Measurements from ENCODE around the gene TBX5.

The TBX5 gene

GRCh38 chr12:114415525-114415868 lies 9.6 kb upstream of the TBX5 start:
- no peak overlapping the region for H3K27ac Mint-ChIP-seq
- H3K27me3 Mint-ChIP-seq: peaks cover 61 to 84% of the 10 kb centered on the region in 2 donors
- H3K4me1 Mint-ChIP-seq (ENCODE audit: low read depth in 2 of 2): no peaks in the 10 kb centered on the region
- H3K36me3 Mint-ChIP-seq (ENCODE audit: insufficient read depth): no peaks in the 10 kb centered on the region
- peaks cover 7 to 10% of the 10 kb centered on the region in 2 donors for H3K9me3 Mint-ChIP-seq
- ATAC-seq (replicated peaks) (no peak), DNase-seq (no peak)
- H3K4me3 Mint-ChIP-seq: no peak overlapping the region

DNA sequence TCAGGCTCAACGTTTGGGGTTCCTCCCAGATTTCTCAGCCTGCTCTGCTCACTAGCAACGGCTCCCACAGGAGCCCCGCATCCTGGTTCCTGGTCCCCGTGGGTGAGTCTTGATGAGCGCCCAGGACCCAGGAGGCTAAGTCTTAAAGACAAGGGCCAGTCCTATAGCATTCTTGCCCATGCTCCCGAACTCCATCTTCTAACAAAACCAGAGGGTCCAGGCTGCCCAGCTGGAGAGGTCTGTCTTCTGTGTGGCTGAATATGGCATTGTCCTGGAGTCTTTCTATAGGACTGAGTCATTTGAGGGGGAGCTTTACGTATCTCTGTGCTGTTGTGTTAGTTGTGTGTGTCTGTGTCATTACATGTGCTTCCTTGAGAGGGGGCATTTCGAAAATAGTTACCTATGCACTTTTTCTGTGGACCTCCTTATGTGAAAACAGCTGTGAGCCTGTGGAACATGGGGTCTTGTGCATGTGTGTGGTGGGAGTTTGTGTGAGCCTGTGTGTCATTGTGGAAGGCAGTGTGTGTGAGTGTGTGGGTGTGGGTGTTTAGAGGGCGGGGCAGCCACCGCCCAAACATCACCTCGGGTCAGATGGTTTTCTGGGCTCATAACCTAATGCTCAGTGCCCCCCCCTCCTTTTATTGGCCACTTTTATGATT lies 9.1 kb upstream of the TBX5 start:
- Mint-ChIP-seq H3K27me3 (peaks cover 66 to 89% of the 10 kb centered on the region in 2 donors), H3K36me3 (ENCODE audit: insufficient read depth) (no peaks in the 10 kb centered on the region), H3K9me3 (peaks cover 7 to 10% of the 10 kb centered on the region in 2 donors), H3K27ac (no peak overlapping the region), H3K4me1 (ENCODE audit: low read depth in 2 of 2) (no peaks in the 10 kb centered on the region), H3K4me3 (no peak overlapping the region)
- DNase-seq (no peak), ATAC-seq (replicated peaks) (no peak)

DNA sequence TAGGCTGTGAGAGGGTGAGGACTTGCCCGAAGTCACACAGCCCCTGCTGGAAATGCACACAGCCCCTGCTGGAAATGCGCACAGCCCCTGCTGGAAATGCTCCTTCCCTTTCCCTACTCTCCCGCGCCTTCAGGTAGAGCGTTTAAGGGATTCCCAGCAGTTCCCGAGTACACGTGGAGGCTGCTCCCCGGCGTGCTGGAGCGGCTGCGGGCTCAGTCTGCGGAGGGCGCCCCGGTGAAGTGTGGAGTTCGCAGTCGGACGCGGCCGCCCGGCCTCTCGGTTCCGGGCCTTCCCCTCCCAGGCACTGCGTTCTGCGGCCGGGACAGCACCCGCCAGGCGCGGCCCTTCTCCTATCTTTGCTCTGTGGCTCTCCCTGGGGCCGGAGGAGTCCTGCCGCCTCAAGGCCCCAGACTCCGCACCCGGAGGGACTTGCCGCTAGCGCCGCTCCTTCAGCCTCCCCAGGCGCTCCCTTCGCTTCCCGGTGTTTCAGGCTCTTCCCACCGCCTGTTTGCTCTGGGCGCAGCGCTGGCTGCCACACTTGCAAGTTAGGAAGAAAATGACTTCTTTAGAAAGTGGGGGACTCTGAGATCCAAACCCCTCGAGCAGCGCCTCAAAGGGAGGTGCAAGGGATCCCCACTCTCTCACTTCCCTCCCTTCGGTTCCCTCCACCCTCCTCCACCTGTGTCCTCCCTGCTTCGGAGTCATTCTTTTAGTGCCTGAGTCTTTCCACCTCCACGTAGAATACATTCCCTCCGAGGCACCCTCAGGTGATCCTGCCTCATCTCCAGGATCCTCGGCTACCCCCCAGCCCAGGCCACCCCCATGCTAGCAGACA lies 8.3 kb upstream of the TBX5 start:
- Mint-ChIP-seq H3K27ac (no peak overlapping the region), H3K4me1 (ENCODE audit: low read depth in 2 of 2) (no peaks in the 10 kb centered on the region), H3K4me3 (no peak overlapping the region), H3K27me3 (peaks cover 74 to 97% of the 10 kb centered on the region in 2 donors), H3K36me3 (ENCODE audit: insufficient read depth) (no peaks in the 10 kb centered on the region), H3K9me3 (peaks cover 7 to 10% of the 10 kb centered on the region in 2 donors)
- ATAC-seq (replicated peaks): no peak
- DNase-seq: no peak

DNA sequence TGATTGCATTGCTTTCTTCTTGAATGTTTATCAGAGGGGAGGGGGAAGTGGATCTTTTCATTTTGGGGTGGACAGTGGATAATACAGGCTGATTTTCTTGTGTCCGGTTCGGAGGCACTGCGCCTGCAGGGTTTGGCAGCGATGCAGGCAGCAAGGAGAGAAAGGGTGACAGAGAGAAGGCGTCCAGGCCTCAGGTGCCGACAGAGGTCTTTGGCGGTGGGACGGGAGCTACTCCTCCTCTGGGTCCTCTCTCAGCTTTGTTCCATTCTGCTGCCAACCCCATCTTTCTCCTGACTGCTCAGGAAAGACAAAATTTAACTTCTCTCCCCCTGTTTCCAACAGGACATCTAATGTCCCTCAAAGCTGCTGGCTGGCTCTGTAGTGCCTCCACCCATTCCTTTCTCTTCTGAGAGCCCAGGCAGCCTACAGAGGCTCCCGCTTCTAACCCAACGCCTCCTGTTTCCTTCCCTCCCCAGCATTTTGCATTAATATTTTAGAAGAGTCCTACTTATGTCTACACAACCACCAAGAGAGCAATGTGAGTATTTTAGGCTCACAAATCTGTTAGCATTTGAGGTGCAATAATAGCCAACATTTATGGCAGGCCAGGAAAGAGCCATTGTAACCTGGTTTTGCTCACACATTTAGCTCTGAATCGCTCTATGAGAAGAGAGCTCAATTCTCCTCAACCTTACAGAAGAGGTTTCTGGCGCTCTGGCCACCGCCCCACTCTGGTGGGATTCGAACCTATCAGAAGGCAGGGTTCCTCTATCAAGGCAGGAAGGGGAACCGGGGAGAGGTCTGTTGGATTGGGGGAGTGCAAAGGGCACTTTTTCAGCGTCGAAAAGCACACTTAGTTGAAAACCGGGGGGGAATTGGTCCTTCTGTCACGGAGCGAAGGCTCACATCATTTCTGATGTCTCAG lies 7.1 kb upstream of the TBX5 start:
- no peaks in the 10 kb centered on the region for H3K36me3 Mint-ChIP-seq (ENCODE audit: insufficient read depth)
- H3K27ac Mint-ChIP-seq: no peak overlapping the region
- ATAC-seq (replicated peaks): no peak
- peaks cover 0 to 6% of the 10 kb centered on the region in 2 donors for H3K9me3 Mint-ChIP-seq
- peaks cover 77 to 100% of the 10 kb centered on the region in 2 donors for H3K27me3 Mint-ChIP-seq
- no peaks in the 10 kb centered on the region for H3K4me1 Mint-ChIP-seq (ENCODE audit: low read depth in 2 of 2)
- no peak overlapping the region for H3K4me3 Mint-ChIP-seq
- DNase-seq: no peak

- no peak for DNase-seq
- Mint-ChIP-seq H3K9me3 (peaks cover 0 to 5% of the 10 kb centered on the region in 2 donors), H3K4me3 (no peak overlapping the region), H3K4me1 (ENCODE audit: low read depth in 2 of 2) (no peaks in the 10 kb centered on the region), H3K27ac (no peak overlapping the region), H3K27me3 (peaks cover 81 to 100% of the 10 kb centered on the region in 2 donors), H3K36me3 (ENCODE audit: insufficient read depth) (peaks cover 3% of the 10 kb centered on the region)
- no peak for ATAC-seq (replicated peaks)
Observed at GRCh38 chr12:114412307-114412706, 6.4 kb upstream of the TBX5 start.

DNA sequence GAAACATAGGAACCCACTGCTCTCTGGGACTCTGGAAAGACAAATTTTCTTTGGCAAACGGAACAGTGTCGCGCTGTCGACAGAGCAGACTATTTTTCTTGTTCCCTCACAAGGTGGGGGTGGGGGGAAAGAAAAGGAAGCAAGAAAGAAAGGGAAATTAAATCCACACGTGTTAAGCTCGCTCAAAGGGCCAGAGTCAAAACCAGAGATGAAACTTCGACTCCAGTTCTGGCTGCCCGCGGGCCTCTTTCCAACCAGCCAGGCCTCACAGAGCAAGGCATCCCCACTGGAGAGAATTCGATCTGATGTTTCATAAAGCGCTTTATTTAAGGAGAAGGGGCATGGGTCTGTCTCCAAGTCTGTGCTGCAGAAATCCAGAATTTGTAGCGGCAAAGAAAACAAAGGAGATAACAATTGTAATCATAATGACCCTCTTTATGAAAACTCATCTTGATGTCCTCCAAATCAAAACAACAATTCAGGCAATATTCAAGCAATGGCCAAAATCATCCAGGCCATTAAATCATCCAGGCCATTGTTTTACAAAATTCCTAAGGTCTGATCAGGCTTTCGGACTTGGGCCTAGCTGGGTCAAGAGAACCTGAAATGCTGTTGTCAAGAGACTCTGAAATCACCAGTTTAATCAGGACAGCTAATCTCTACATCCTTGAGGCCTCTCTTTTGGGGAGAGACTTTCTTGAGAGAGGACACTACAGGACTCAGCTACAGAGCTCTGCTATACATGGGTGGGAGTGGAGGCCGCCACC lies 5.3 kb upstream of the TBX5 start:
- no peak for ATAC-seq (replicated peaks)
- no peak for DNase-seq
- H3K27me3 Mint-ChIP-seq: peaks cover 82 to 100% of the 10 kb centered on the region in 2 donors
- peaks cover 3% of the 10 kb centered on the region for H3K36me3 Mint-ChIP-seq (ENCODE audit: insufficient read depth)
- H3K4me1 Mint-ChIP-seq (ENCODE audit: low read depth in 2 of 2): no peaks in the 10 kb centered on the region
- H3K27ac Mint-ChIP-seq: no peak overlapping the region
- H3K9me3 Mint-ChIP-seq: no peaks in the 10 kb centered on the region
- no peak overlapping the region for H3K4me3 Mint-ChIP-seq

DNA sequence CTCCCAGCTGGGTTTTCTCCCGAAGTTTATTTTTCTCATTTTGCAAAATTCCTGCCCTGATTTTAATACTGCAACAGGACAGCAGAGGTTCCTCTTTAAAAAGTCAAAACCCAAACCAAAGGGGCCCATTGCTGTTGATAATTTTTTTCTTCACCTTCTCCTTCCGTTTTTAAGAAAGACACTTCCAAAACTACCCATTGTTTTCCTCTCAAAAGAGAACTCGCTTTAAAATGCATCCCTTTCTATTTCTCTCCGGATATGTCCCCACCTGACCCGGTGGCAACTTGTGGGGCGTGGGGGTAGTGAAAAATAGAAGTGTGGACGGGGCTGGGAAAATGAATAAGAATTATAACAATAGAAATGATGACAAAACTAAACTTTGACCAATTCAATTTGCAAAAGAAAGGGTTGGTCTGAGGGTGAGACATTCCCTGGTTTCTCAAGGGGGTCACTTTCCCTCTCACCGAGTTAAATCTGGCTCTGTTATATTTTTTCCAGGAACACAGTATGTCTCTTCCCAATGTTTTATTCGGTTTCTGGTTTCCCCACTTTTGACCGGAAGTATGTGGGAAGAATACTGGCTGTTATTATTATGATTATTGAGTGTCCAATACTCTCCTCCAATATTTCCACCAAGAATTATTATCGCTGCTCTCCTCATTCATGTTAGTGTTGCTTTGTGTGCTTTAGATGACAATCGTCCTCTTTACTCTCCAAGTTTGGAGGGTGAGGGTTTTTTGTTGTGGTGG lies 4.1 kb upstream of the TBX5 start:
- peaks cover 0 to 2% of the 10 kb centered on the region in 2 donors for H3K9me3 Mint-ChIP-seq
- peaks cover 3% of the 10 kb centered on the region for H3K36me3 Mint-ChIP-seq (ENCODE audit: insufficient read depth)
- peak overlapping the region; percentile 8 to 13 for H3K4me3 Mint-ChIP-seq
- H3K4me1 Mint-ChIP-seq (ENCODE audit: low read depth in 2 of 2): peaks cover 2 to 5% of the 10 kb centered on the region in 2 donors
- peaks cover 90 to 100% of the 10 kb centered on the region in 2 donors for H3K27me3 Mint-ChIP-seq
- no peak overlapping the region for H3K27ac Mint-ChIP-seq
- DNase-seq (no peak), ATAC-seq (replicated peaks) (no peak)

GRCh38 chr12:114408886-114409851 lies 3.2 kb upstream of the TBX5 start:
- Mint-ChIP-seq H3K4me3 (peak overlapping the region; percentile 13 to 45), H3K27ac (no peak overlapping the region)

DNA sequence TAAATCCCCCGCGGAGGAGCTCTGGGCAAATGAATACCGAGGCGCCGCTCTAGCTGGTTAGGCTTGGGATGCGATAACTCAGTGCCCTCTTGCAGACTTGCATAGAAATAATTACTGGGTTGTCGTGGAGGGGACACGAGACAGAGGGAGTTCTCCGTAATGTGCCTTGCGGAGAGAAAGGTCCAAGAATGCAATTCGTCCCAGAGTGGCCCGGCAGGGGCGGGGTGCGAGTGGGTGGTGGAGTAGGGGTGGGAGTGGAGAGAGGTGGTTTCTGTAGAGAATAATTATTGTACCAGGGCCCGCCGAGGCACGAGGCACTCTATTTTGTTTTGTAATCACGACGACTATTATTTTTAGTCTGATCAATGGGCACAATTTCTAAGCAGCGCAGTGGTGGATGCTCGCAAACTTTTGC lies 2.5 kb upstream of the TBX5 start:
- Mint-ChIP-seq H3K36me3 (ENCODE audit: insufficient read depth) (peaks cover 3% of the 10 kb centered on the region), H3K27me3 (peaks cover 96 to 100% of the 10 kb centered on the region in 2 donors), H3K9me3 (peaks cover 0 to 2% of the 10 kb centered on the region in 2 donors), H3K27ac (no peak overlapping the region), H3K4me3 (peak overlapping the region in 1 of 2 donors; percentile 21), H3K4me1 (ENCODE audit: low read depth in 2 of 2) (peaks cover 2 to 5% of the 10 kb centered on the region in 2 donors)
- DNase-seq (no peak), ATAC-seq (replicated peaks) (no peak)

More at GRCh38 chr12:114408886-114409851, 3.2 kb upstream of the TBX5 start:
- Mint-ChIP-seq H3K27me3 (peaks cover 90 to 100% of the 10 kb centered on the region in 2 donors), H3K36me3 (ENCODE audit: insufficient read depth) (peaks cover 3% of the 10 kb centered on the region), H3K9me3 (peaks cover 0 to 2% of the 10 kb centered on the region in 2 donors), H3K4me1 (ENCODE audit: low read depth in 2 of 2) (peaks cover 2 to 5% of the 10 kb centered on the region in 2 donors)
- no peak for ATAC-seq (replicated peaks)
- DNase-seq: no peak

DNA sequence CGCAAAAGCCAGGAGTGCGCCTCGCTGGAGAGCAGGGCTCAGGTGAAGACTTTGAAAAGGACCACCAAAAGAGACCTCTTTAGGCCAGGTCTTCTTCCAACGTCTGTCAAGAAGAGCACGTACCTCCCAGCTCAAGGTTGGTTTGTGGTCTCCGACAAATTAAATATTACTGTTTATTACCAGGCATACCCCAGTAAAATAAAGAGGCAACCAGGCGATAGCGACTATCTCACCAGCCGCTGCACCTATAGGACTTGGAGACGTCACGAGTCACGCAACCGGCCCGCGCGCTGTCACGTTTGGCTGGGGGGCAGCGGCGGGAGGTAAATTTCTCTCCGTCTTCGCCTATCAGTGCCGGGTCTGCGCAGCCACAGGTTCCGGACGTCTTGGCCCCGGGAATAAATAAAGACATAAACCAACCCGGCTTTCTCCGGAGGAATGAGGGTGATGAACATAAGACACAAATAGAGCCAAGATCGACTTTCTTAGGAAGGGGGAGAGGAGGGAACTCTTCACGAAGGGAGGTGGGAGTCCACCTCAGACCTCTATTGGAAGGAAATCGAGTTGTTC lies 2.0 kb upstream of the TBX5 start:
- no peak for DNase-seq
- no peak overlapping the region for H3K27ac Mint-ChIP-seq
- peaks cover 96 to 100% of the 10 kb centered on the region in 2 donors for H3K27me3 Mint-ChIP-seq
- peaks cover 2 to 5% of the 10 kb centered on the region in 2 donors for H3K4me1 Mint-ChIP-seq (ENCODE audit: low read depth in 2 of 2)
- no peak overlapping the region for H3K4me3 Mint-ChIP-seq
- peaks cover 3% of the 10 kb centered on the region for H3K36me3 Mint-ChIP-seq (ENCODE audit: insufficient read depth)
- ATAC-seq (replicated peaks): no peak
- H3K9me3 Mint-ChIP-seq: peaks cover 0 to 2% of the 10 kb centered on the region in 2 donors

Data from effector memory CD8-positive, alpha-beta T cell (primary cell).